ENCODE results near the gene SLC6A5.

DNA sequence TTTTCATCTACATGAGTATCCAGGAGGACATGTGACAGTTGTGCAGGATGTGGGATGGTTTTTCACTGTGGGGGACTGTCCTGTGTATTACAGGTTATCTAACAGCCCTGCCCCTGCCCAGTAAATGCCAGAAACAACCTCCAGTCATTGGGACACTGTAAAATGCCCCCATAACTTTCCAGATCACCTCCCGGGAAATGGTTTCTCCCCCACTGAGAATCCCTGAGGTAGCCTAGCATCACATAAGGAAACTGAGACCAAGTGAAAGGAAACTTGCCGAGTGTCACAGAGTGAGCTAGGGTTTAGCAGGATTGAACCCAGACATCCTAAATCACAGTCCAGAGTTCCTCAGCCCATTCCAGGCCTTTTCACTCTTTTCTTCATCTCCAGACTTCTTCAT lies 48.3 kb upstream of the SLC6A5 start:
- TF ChIP-seq CTCF (IDR thresholded peaks at IDR 0.05) (no peak), POLR2AphosphoS5 (IDR thresholded peaks at IDR 0.05; ENCODE audit: low read depth, low read length) (no peak)

All from Panc1 (cell line).